HepG2 (cell line): ENCODE data around the gene LRRC8D. TPM values are rescaled to one million over a fixed set of nuclear protein-coding genes. Genes with fewer than 3 reads are reported as not detected.

ENCODE experiments used
- DZIP1 ChIP-seq: sonication (generic); formaldehyde crosslinking; IDR thresholded peaks from 2 replicates; pipeline ENCODE4 v1.5.0; 2020; ENCODE audit warnings: mild to moderate bottlenecking, missing genetic modification reagents
- ERF ChIP-seq: IDR thresholded peaks from 2 replicates; pipeline ENCODE4 v1.6.1; 2018; ENCODE audit warnings: missing biosample characterization, missing genetic modification reagents
- GATAD2A ChIP-seq: IDR thresholded peaks from 2 replicates; pipeline ENCODE4 v1.6.1; 2016
- HNF4A ChIP-seq: sonication (generic); formaldehyde crosslinking; IDR thresholded peaks from 2 replicates; pipeline ENCODE4 v1.4.0; 2020; ENCODE audit warnings: missing genetic modification reagents
- HNRNPLL ChIP-seq: fragments of 200-400 bp; formaldehyde crosslinking; IDR thresholded peaks from 2 replicates; pipeline ENCODE4 v1.6.1; 2017; ENCODE audit warnings: mild to moderate bottlenecking, low read depth, low read length; ENCODE audit not compliant: poor library complexity, severe bottlenecking
- HNRNPUL1 ChIP-seq: fragments of 200-400 bp; formaldehyde crosslinking; IDR thresholded peaks from 2 replicates; pipeline ENCODE4 v1.6.1; 2017; ENCODE audit warnings: low read depth, mild to moderate bottlenecking, low read length, moderate library complexity
- ISX ChIP-seq: sonication (generic); formaldehyde crosslinking; conservative IDR thresholded peaks from 2 replicates; pipeline ENCODE4 v1.5.0; 2020; ENCODE audit warnings: missing genetic modification reagents
- KDM1A ChIP-seq: IDR thresholded peaks from 2 replicates; pipeline ENCODE4 v1.6.1; 2016; ENCODE audit warnings: missing compliant biosample characterization
- PAXIP1 ChIP-seq: sonication (generic); formaldehyde crosslinking; conservative IDR thresholded peaks from 2 replicates; pipeline ENCODE4 v1.4.0; 2020; ENCODE audit warnings: mild to moderate bottlenecking, missing genetic modification reagents, moderate library complexity
- PITX1 ChIP-seq: sonication (generic); formaldehyde crosslinking; IDR thresholded peaks from 2 replicates; pipeline ENCODE4 v1.5.1; 2020; ENCODE audit warnings: mild to moderate bottlenecking, missing genetic modification reagents
- SIN3B ChIP-seq: fragments of 150-350 bp; IDR thresholded peaks from 2 replicates; pipeline ENCODE4 v1.6.1; 2014; ENCODE audit warnings: low read length
- SMAD9 ChIP-seq: sonication (generic); formaldehyde crosslinking; IDR thresholded peaks from 2 replicates; pipeline ENCODE4 v1.5.1; 2020; ENCODE audit warnings: mild to moderate bottlenecking, missing genetic modification reagents
- ZBTB49 ChIP-seq: sonication (generic); formaldehyde crosslinking; IDR thresholded peaks from 2 replicates; pipeline ENCODE4 v1.4.0; 2020; ENCODE audit warnings: missing genetic modification reagents, borderline replicate concordance
- ZNF530 ChIP-seq: sonication (generic); formaldehyde crosslinking; IDR thresholded peaks from 2 replicates; pipeline ENCODE4 v1.5.0; 2020; ENCODE audit warnings: low read depth, mild to moderate bottlenecking, missing genetic modification reagents
- ZNF550 ChIP-seq: sonication (generic); formaldehyde crosslinking; IDR thresholded peaks from 2 replicates; pipeline ENCODE4 v1.4.0; 2020; ENCODE audit warnings: mild to moderate bottlenecking, missing genetic modification reagents, borderline replicate concordance
- ZNF75D ChIP-seq: sonication (generic); formaldehyde crosslinking; IDR thresholded peaks from 2 replicates; pipeline ENCODE4 v1.8.1; 2023; ENCODE audit warnings: missing genetic modification reagents, mild to moderate bottlenecking, borderline replicate concordance
- ZNF784 ChIP-seq: sonication (generic); formaldehyde crosslinking; IDR thresholded peaks from 2 replicates; pipeline ENCODE4 v1.5.1; 2020; ENCODE audit warnings: missing genetic modification reagents, mild to moderate bottlenecking, borderline replicate concordance
- ZNF792 ChIP-seq: IDR thresholded peaks from 2 replicates; pipeline ENCODE4 v1.6.1; 2016
- polyA plus RNA-seq, 8 experiments: library from polyadenylated mRNA; depleted of rRNA in 3 of 8; stranded (reverse) in 7 of 8; unstranded in 1 of 8; fragments of >200 nt; fragmentation: Illumina TruSeq in 4 of 8; extraction: Trizol in 4 of 8; gene quantifications; 2 replicates each; pipeline versions ENCODE4 v1.2.1 to v1.2.3, GENCODE V29; 2011 to 2016; ENCODE audit warnings: low read depth in 4 of 8, missing spikeins in 1 of 8, mixed read lengths in 1 of 8; ENCODE audit not compliant: insufficient read depth in 1 of 8
- total RNA-seq, 5 experiments: library from RNA; depleted of rRNA; stranded (reverse); fragments of >200 nt; fragmentation: Illumina TruSeq; extraction: Trizol; gene quantifications; 2 replicates each; pipeline ENCODE4 v1.2.3, GENCODE V29; 2016; ENCODE audit warnings: low read depth in 1 of 5

Gene LRRC8D
- total and polyA plus RNA-seq, 2 of the 13 experiments (the other 11 are each of a cell fraction or from before 2014, with no cell fraction given) = 29.9 to 45.5 TPM

- TF ChIP-seq PAXIP1 (CRISPR knock-in tag) (peak; percentile 62), ZNF784 (CRISPR knock-in tag) (no peak), DZIP1 (CRISPR knock-in tag) (no peak), ZNF530 (CRISPR knock-in tag) (no peak), ISX (CRISPR knock-in tag) (no peak), ERF (CRISPR knock-in tag) (peak; percentile 20; the same call in 1 of the 2 replicates), HNRNPUL1 (no peak), SIN3B (no peak), ZNF75D (no peak), GATAD2A (CRISPR knock-in tag) (peak; percentile 68), KDM1A (no peak), SMAD9 (CRISPR knock-in tag) (no peak), ZBTB49 (CRISPR knock-in tag) (no peak), ZNF792 (CRISPR knock-in tag) (0 out of 2 replicates have a peak, but pooled peaks have one; percentile 50), PITX1 (CRISPR knock-in tag) (0 out of 2 replicates have a peak, but pooled peaks have one; percentile 37), HNRNPLL (no peak), HNF4A (peak; percentile 45), ZNF550 (CRISPR knock-in tag) (no peak)
Observed at GRCh38 chr1:89938171-89939055, 117.6 kb downstream of the LRRC8D start (continued).
